GM18519 (cell line): Measurements from ENCODE around the gene CTNNA1.

Experiments
- ATAC-seq: cut with Tn5 transposase; IDR thresholded peaks from one replicate; pipeline ENCODE4 v1.9.1; 2021; ENCODE audit warnings: mild to moderate bottlenecking, moderate library complexity; ENCODE audit not compliant: unreplicated experiment, low FRiP score

Gene CTNNA1

GRCh38 chr5:138943599-138944173, 190.5 kb downstream of the CTNNA1 start:
- no peak for ATAC-seq

- ATAC-seq, result no peak
These were observed 191.5 kb downstream of the CTNNA1 start for GRCh38 chr5:138944527-138945322.

GRCh38 chr5:138945421-138946240, 192.4 kb downstream of the CTNNA1 start:
- no peak for ATAC-seq

- ATAC-seq, result no peak
These were observed 193.0 kb downstream of the CTNNA1 start for GRCh38 chr5:138946241-138946623.

- ATAC-seq, result no peak
These were observed 193.8 kb downstream of the CTNNA1 start for GRCh38 chr5:138946831-138947560.

- no peak for ATAC-seq
These were observed 194.6 kb downstream of the CTNNA1 start for GRCh38 chr5:138947780-138948179.

GRCh38 chr5:138948471-138949222, 195.4 kb downstream of the CTNNA1 start:
- no peak for ATAC-seq

GRCh38 chr5:138949223-138949574, 196.0 kb downstream of the CTNNA1 start:
- no peak for ATAC-seq

GRCh38 chr5:138949988-138950387, 196.8 kb downstream of the CTNNA1 start:
- no peak for ATAC-seq

- no peak for ATAC-seq
These were observed 197.3 kb downstream of the CTNNA1 start for GRCh38 chr5:138950421-138951031.

- ATAC-seq, result no peak
These were observed 198.1 kb downstream of the CTNNA1 start for GRCh38 chr5:138951091-138951985.

- no peak for ATAC-seq
These were observed 198.9 kb downstream of the CTNNA1 start for GRCh38 chr5:138951986-138952735.

GRCh38 chr5:138952962-138953361, 199.7 kb downstream of the CTNNA1 start:
- no peak for ATAC-seq

GRCh38 chr5:138953387-138954256, 200.4 kb downstream of the CTNNA1 start:
- no peak for ATAC-seq

GRCh38 chr5:138954257-138955012, 201.2 kb downstream of the CTNNA1 start:
- no peak for ATAC-seq

- ATAC-seq, result no peak
These were observed 201.9 kb downstream of the CTNNA1 start for GRCh38 chr5:138955013-138955660.
